H1 (cell line): ENCODE results near the gene SHMT2.

Experiments
- CEBPB ChIP-seq: IDR thresholded peaks from 2 replicates; pipeline ENCODE4 v1.6.1; 2012; ENCODE audit warnings: low read depth, low read length
- EP300 ChIP-seq, 2 experiments: IDR thresholded peaks; 1 replicate in 1 of 2; 2 replicates in 1 of 2; pipeline ENCODE4 v1.6.1; 2011 to 2012; ENCODE audit warnings: low read depth in 2 of 2, low read length in 2 of 2, mild to moderate bottlenecking in 2 of 2, borderline replicate concordance in 1 of 2, inconsistent platforms in 1 of 2, moderate library complexity in 1 of 2
- EZH2 ChIP-seq: fragments of 200-600 bp; sonication (generic); IDR thresholded peaks from 2 replicates; pipeline ENCODE4 v1.7.1; 2012; ENCODE audit warnings: low read depth, mild to moderate bottlenecking, moderate library complexity, low read length, inconsistent platforms; ENCODE audit not compliant: severe bottlenecking
- GABPA ChIP-seq: IDR thresholded peaks from 2 replicates; pipeline ENCODE4 v1.6.1; 2011; ENCODE audit warnings: mild to moderate bottlenecking, low read length, moderate library complexity, borderline replicate concordance; ENCODE audit not compliant: insufficient read depth
- GTF2F1 ChIP-seq: IDR thresholded peaks from 2 replicates; pipeline ENCODE4 v1.6.1; 2012; ENCODE audit warnings: low read depth, low read length, improper control_type of control experiment, borderline replicate concordance
- YY1 ChIP-seq: IDR thresholded peaks from 2 replicates; pipeline ENCODE4 v1.6.1; 2011; ENCODE audit warnings: low read depth, mild to moderate bottlenecking, low read length
- TF ChIP-seq, protein P1 (sequence below), 3 experiments: IDR thresholded peaks; 1 replicate in 2 of 3; 2 replicates in 1 of 3; pipeline versions ENCODE4 v1.5.1 to v1.6.1; 2011; ENCODE audit warnings: low read length in 3 of 3, mild to moderate bottlenecking in 3 of 3, inconsistent platforms in 2 of 3, low read depth in 1 of 3, moderate library complexity in 1 of 3; ENCODE audit not compliant: insufficient read depth in 1 of 3; ENCODE audit errors: control extremely low read depth in 1 of 3

GRCh38 chr12:57254506-57255280 lies 25.2 kb downstream of the SHMT2 start:
- TF ChIP-seq, protein P1, sequence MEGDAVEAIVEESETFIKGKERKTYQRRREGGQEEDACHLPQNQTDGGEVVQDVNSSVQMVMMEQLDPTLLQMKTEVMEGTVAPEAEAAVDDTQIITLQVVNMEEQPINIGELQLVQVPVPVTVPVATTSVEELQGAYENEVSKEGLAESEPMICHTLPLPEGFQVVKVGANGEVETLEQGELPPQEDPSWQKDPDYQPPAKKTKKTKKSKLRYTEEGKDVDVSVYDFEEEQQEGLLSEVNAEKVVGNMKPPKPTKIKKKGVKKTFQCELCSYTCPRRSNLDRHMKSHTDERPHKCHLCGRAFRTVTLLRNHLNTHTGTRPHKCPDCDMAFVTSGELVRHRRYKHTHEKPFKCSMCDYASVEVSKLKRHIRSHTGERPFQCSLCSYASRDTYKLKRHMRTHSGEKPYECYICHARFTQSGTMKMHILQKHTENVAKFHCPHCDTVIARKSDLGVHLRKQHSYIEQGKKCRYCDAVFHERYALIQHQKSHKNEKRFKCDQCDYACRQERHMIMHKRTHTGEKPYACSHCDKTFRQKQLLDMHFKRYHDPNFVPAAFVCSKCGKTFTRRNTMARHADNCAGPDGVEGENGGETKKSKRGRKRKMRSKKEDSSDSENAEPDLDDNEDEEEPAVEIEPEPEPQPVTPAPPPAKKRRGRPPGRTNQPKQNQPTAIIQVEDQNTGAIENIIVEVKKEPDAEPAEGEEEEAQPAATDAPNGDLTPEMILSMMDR (IDR thresholded peaks at IDR 0.05; ENCODE audit: control extremely low read depth in 1 of 3, insufficient read depth in 1 of 3, low read depth in 1 of 3, low read length in 3 of 3), result no peak
- TF ChIP-seq GABPA (no peak), YY1 (no peak), EP300 (IDR thresholded peaks at IDR 0.05; ENCODE audit: borderline replicate concordance in 1 of 2, low read depth in 2 of 2, low read length in 2 of 2) (no peak), EZH2 (no peak), GTF2F1 (no peak), CEBPB (no peak)
